ENCODE measurements around the gene TCF19.
"Not testable (repeated sequence)": the region's sequence is repeated elsewhere in the genome, so short reads cannot be mapped to it uniquely, and the experiment has no call there.

Gene TCF19

GRCh38 chr6:31162463-31163165, 4.2 kb downstream of the TCF19 start:
- no peak for DNase-seq

- no peak for DNase-seq
Observed at GRCh38 chr6:31163922-31164321, 5.5 kb downstream of the TCF19 start.

DNA sequence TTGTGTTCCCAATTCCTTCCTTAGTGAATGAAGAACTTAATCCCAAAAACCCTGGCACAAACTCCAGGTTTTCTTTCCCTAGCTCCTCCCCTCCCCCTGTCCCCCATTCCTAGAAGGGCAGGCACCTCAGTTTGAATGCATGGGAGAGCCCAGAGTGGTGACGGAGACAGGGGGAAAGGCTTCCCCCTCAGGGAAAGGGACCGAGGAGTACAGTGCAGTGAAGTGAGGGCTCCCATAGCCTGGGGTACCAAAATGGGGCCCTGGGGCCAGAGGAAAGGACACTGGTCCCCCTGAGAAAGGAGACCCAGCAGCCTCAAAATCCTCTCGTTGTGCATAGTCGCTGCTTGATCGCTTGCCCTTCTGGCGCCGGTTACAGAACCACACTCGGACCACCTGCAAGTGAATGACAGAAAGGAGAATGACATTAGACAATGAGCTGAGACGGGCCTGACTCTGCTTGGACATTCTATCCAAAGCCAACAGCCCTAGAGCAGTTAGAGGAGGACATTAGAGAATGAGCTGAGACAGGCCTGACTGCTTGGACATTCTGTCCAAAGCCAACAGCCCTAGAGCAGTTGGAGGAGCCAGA, 6.2 kb downstream of the TCF19 start:
- not testable (repeated sequence) for DNase-seq

GRCh38 chr6:31165064-31165832, 6.9 kb downstream of the TCF19 start:
- not testable (repeated sequence) for DNase-seq

DNA sequence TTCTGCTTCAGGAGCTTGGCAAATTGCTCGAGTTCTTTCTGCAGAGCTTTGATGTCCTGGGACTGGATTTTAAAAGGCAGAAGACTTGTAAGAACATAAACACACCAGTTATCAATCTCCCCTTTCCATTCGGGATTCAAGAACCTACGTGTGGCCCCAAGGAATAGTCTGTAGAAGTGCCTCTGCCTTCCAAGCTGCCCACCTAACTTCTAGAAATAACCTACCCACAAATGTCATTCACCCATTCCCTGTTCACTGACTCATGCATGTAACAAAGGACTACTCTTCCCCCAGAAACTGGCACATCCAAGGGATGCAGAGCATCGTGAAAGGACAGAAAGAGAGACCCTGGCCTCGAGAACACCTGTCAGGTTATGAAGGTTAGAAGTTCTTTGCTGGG, 7.6 kb downstream of the TCF19 start:
- DNase-seq = no peak

- no peak for DNase-seq
Observed at GRCh38 chr6:31168606-31169005, 10.2 kb downstream of the TCF19 start.

GRCh38 chr6:31169123-31169857, 10.9 kb downstream of the TCF19 start:
- no peak for DNase-seq

DNA sequence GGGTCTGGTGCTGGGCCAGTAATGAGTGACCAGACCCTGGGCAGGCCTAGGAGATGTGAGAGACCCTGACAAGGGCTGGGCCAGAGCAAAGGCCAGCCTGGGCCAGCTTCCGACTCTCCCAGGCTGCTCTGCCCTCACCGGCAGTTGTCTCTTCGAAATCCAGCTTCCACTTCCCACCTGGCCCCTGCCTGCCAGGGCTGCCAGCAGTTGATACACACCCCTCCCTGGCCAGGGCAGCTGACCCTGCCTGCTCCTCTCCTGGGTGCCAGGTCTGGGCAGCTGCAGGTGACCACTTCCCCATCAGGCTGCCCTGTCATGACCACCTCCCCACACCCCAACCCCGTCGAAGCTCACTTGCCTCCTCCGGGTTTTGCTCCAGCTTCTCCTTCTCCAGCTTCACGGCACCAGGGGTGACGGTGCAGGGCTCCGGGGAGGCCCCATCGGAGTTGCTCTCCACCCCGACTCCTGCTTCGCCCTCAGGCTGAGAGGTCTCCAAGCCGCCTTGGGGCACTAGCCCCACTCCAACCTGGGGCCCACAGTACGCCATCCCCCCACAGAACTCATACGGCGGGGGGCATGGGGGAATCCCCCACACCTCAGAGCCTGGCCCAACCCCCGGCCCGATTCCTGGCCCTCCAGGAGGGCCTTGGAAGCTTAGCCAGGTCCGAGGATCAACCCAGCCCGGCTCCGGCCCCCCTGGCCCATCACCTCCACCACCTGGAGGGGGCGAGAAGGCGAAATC, 11.6 kb downstream of the TCF19 start:
- not testable (repeated sequence) for DNase-seq

GRCh38 chr6:31170600-31170881, 12.2 kb downstream of the TCF19 start, which contains the start of gene POU5F1:
POU5F1 (minus strand) TSS chr6:31170682; CDS start chr6:31170620, 62 bp downstream.
- DNase-seq = no peak

GRCh38 chr6:31170987-31171671, 12.7 kb downstream of the TCF19 start:
- DNase-seq = no peak

- DNase-seq = no peak
Observed at GRCh38 chr6:31171931-31172905, 13.8 kb downstream of the TCF19 start.

DNA sequence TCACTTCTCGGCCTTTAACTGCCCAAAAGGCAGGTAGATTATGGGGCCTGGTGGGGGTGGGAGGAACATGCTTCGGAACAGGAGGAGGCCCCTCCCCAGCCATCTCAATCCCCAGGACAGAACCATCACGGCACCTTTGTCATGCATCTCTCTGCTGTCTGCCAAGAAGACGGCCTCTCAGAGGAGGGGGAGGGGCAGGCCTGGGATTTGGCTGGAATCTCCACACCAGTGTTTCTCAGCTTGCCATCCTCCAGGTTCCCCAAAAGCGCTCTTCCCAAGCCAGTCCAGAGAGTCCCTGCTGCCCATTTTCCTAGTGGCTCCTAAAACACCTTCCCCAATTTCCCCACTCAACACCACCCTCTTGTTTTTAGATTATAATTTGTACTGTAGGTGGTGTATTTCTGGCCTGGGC, 14.6 kb downstream of the TCF19 start:
- no peak for DNase-seq

DNA sequence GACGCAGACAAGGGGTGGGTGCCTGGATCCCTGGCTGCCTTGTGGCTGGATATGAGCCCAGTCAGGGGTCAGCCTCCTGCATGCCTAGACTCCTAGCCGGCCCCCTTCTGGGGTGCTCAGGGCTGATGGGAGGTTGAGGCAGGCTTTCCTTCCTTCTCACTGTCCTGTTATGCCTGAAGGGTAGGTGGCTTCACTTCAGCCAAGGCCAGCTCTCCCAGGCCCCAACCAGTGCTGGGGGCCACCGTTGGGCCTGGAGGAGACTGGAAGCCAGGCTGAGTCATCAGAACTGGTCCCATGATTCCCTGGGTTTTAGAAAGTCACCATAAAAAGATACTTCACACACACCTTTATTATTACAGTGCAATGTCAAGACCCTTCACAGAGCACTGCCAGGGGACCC, 15.0 kb downstream of the TCF19 start:
- no peak for DNase-seq

DNA sequence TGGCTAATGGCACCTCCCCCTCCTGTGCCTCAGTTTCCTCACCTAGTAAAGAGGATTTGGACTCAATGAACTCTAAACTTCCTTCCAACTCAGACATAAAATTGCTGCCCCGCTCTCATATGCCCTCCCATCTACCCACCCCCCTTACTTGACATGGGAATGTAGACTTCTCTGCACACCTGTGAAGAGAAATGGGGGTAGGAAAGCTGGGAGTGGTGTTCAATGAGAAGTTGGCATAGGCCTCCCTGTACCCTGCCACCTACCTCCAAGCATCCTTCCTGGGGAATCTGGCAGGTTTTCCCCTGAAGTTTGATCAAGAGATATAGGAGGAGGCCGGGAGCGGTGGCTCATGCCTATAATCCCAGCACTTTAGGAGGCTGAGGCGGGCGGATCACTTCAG, 16.0 kb downstream of the TCF19 start:
- no peak for DNase-seq

- no peak for DNase-seq
Observed at GRCh38 chr6:31175971-31176370, 17.6 kb downstream of the TCF19 start.

DNA sequence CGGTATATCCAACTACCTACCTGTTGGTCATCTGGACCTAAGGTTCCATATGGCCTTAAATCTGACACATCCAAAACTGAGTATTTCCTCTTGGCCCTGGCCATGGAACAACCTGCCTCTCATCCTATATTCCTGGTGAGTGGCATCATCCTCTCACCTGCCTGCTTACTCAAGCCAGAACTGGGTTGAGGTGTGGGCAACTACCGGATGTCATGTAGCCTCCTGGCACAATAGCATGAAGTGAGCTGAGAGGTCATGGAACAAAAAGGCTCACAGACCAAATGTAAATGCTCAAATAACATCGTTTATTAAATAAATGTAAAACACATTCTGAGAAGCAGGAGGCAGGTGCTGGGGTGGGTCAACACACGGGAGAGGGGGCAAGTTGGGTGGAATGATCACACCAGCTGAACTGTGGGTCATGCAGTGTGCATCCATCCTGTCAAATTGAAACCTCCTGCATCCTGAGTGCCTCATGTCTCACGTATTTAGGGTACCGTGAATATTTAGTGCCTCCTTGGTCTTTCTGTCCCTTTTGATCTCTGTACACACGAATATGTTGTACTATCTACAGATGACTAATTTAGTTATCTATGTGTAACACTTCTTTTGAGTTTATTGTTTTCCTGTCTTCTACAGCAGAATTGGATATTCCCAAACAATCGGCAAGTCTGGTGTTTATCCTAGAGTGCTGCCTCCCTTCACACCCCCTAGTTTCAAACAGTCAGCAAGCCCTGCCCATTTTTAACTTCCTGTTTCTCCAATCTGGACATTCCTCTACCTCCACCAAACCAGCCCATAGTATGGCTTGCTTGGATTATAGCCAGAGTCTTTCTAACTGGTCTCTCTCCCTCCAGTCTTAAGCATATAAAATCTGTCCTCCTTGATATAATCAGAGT, 20.0 kb downstream of the TCF19 start:
- peak in 1 of 4 experiments; percentile 20 for DNase-seq

GRCh38 chr6:31179042-31179386, 20.6 kb downstream of the TCF19 start:
- DNase-seq = no peak

DNA sequence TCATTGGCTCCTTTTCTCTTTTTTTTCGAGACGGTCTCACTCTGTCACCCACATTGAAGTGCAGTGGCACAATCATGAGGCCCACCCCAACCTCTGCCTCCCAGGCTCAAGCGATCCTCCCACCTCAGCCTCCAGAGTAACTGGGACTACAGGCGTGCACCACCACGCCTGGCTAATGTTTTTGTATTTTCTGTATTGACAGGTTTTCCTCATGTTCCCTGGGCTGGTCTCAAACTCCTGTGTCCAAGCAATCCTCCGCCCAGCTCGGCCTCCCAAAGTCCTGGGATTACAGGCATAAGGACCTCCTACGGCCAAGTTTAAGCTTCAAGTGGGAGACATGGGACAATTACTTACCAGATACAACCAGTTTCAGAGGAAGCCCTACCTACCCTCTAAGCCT, 21.5 kb downstream of the TCF19 start:
- no peak for DNase-seq

DNA sequence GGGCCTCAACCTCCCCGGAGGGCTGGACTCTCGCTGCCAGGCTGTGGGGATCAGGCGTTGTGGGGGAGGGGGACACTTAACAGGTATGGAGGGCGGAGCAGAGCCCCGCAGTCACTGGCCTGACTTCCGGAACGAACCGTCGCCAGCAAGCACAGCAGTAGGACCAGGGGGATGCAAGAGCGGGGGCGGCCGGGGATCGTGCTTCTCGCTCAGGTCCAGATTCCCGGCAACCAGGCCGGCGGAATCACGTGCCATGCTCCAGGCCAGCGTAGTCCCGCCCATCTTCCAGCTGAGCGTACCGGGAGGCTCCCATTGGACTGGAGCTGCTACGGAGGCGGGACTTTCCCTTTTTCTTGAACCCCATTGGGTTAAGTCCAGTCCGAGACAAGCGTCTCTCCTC, 22.1 kb downstream of the TCF19 start:
- DNase-seq = peak; percentile 80 to 88 (median 84)

- DNase-seq = not testable (repeated sequence)
Observed at GRCh38 chr6:31183287-31183686, 24.9 kb downstream of the TCF19 start.
